RWPE2 (cell line): ENCODE results near the gene TSPAN33.

Experiments used
- ATAC-seq: fragments of 200-7000 bp; cut with Tn5 transposase; 3 replicates; pipeline ENCODE4 v1.9.1; 2021; ENCODE audit warnings: low read depth
- DNase-seq: peaks from one replicate; pipeline ENCODE4 v3.0.0-alpha.2; 2020; ENCODE audit warnings: low spot score
- H3K27ac ChIP-seq: fragments of 450-650 bp; 2 replicates; pipeline ENCODE4 v1.5.1; 2017; ENCODE audit warnings: mild to moderate bottlenecking; ENCODE audit not compliant: poor library complexity, severe bottlenecking
- H3K27me3 ChIP-seq: fragments of 250-450 bp; sonication (Bioruptor Pico); 2 replicates; pipeline ENCODE4 v1.5.1; 2021; ENCODE audit warnings: mild to moderate bottlenecking, moderate library complexity; ENCODE audit not compliant: insufficient read depth, poor library complexity, severe bottlenecking
- H3K36me3 ChIP-seq: fragments of 250-450 bp; sonication (Bioruptor Pico); 2 replicates; pipeline ENCODE4 v1.5.1; 2020; ENCODE audit warnings: low read depth, mild to moderate bottlenecking, moderate library complexity
- H3K4me1 ChIP-seq: fragments of 250-450 bp; sonication (Bioruptor Pico); 2 replicates; pipeline ENCODE4 v1.5.1; 2021; ENCODE audit warnings: mild to moderate bottlenecking, moderate library complexity; ENCODE audit not compliant: insufficient read depth, poor library complexity, severe bottlenecking
- H3K4me3 ChIP-seq: fragments of 250-450 bp; sonication (Bioruptor Pico); 2 replicates; pipeline ENCODE4 v1.5.1; 2021; ENCODE audit warnings: mild to moderate bottlenecking, moderate library complexity; ENCODE audit not compliant: severe bottlenecking
- H3K9me3 ChIP-seq: fragments of 250-450 bp; sonication (Bioruptor Pico); 2 replicates; pipeline ENCODE4 v1.5.1; 2021; ENCODE audit warnings: mild to moderate bottlenecking, moderate library complexity; ENCODE audit not compliant: severe bottlenecking
- CTCF ChIP-seq: fragments of 450-650 bp; IDR thresholded peaks from one replicate; pipeline ENCODE4 v1.5.1; 2017; ENCODE audit warnings: mild to moderate bottlenecking, moderate library complexity; ENCODE audit not compliant: poor library complexity, severe bottlenecking

TSPAN33 gene

DNA sequence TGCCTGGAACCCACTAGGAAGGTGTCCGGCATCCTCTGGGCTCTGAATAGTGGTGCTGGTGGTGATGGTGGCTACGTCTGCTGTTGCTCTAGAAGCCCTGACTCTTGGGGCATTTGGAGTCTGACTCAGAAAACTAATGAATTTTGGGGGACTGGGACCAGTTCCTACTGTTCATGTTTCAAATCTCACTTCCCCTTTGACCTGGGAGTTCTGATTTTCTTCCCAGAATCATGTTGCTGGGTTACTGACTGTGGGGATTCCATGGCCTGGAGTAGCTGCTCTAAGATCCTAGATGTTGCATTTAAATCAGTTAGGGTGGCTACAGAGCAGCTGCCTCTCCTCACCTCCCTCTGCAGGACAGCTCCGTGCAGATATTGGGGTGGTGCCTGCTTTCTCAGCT, 3.2 kb downstream of the TSPAN33 start:
- Histone ChIP-seq H3K36me3 (no peaks in the 10 kb centered on the region), H3K9me3 (no peaks in the 10 kb centered on the region), H3K4me3 (no peak overlapping the region), H3K27me3 (peaks cover 12% of the 10 kb centered on the region), H3K27ac (no peak overlapping the region), H3K4me1 (no peaks in the 10 kb centered on the region)
- TF ChIP-seq CTCF, result no peak
- DNase-seq (no peak), ATAC-seq (no peak)

DNA sequence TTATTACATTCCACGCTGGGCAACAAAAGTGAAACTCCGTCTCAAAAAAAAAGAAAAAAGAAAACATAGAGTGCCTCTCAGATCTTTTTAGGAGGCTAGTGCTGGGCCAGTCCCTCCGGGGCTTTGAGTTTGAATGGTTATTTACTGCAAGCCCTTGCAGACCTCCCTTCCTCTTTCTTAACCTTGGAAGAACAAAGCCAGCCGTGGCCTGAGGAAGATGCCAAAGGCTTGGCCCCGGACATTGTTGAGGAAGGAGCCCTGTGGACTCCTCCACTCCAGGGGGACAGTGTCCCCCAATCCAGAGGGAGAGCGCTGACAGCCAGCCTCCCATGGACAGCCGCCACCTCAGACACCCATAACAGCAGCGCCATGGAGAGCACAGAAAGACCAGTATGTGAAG, 5.0 kb downstream of the TSPAN33 start:
- Histone ChIP-seq H3K27ac (no peak overlapping the region), H3K36me3 (no peaks in the 10 kb centered on the region), H3K4me1 (no peaks in the 10 kb centered on the region), H3K9me3 (no peaks in the 10 kb centered on the region), H3K27me3 (no peaks in the 10 kb centered on the region), H3K4me3 (no peak overlapping the region)
- DNase-seq, result no peak
- no peak for ATAC-seq
- no peak for TF ChIP-seq CTCF

GRCh38 chr7:129150199-129150996, 5.9 kb downstream of the TSPAN33 start:
- ATAC-seq (no peak), DNase-seq (no peak)
- no peaks in the 10 kb centered on the region for H3K9me3 ChIP-seq
- TF ChIP-seq CTCF, result no peak
- no peaks in the 10 kb centered on the region for H3K4me1 ChIP-seq
- H3K4me3 ChIP-seq, result no peak overlapping the region
- H3K27ac ChIP-seq, result no peak overlapping the region
- no peaks in the 10 kb centered on the region for H3K27me3 ChIP-seq
- H3K36me3 ChIP-seq, result no peaks in the 10 kb centered on the region

DNA sequence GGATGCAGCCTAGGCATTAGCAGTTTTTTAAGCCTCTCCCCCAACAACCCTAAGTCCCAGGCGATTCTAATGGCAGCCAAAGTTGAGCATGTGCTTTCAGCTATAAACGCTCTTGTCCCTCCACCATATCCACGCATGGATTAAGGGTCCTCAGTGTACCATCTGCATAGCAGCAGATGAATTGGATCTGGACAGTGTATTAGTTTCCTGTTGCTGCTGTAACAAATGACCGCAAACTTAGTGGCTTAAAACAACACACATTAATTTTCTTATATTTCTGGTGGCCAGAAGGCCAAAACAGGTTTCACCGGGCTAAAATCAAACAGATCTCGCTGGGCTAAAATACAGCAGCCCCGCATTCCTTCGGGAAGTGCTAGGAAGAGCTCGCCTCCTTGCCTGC, 13.1 kb downstream of the TSPAN33 start:
- Histone ChIP-seq H3K36me3 (no peaks in the 10 kb centered on the region), H3K27me3 (no peaks in the 10 kb centered on the region), H3K27ac (no peak overlapping the region), H3K4me1 (no peaks in the 10 kb centered on the region), H3K9me3 (no peaks in the 10 kb centered on the region), H3K4me3 (no peak overlapping the region)
- TF ChIP-seq CTCF, result no peak
- ATAC-seq, result no peak
- no peak for DNase-seq

- no peak overlapping the region for H3K27ac ChIP-seq
- H3K4me3 ChIP-seq, result no peak overlapping the region
- H3K36me3 ChIP-seq, result no peaks in the 10 kb centered on the region
- no peak for DNase-seq
- ATAC-seq, result no peak
- H3K9me3 ChIP-seq, result no peaks in the 10 kb centered on the region
- TF ChIP-seq CTCF, result no peak
- H3K4me1 ChIP-seq, result no peaks in the 10 kb centered on the region
- H3K27me3 ChIP-seq, result no peaks in the 10 kb centered on the region
Observed at GRCh38 chr7:129159539-129159938, 15.0 kb downstream of the TSPAN33 start.
